A673 (cell line): ENCODE results near the gene PKP1. TPM values are rescaled to one million over a fixed set of nuclear protein-coding genes. Genes with fewer than 3 reads are reported as not detected.

Source experiments
- BruUV-seq: library from RNA; stranded (reverse); fragments of 400-500 nt; replicated peaks from 2 replicates; lab custom pipeline; 2021; lab: Mats Ljungman, UMichigan
- CTCF ChIA-PET: fragments of 300-600 bp; sonication (Branson Sonifier 250); formaldehyde crosslinking; loops from one replicate; lab custom pipeline; 2022; ENCODE audit warnings: antibody characterized with exemption; lab: Charles Lee
- POLR2A ChIA-PET: fragments of 300-600 bp; sonication (Branson Sonifier 250); formaldehyde crosslinking; loops from one replicate; lab custom pipeline; 2022; ENCODE audit warnings: antibody characterized with exemption; ENCODE audit not compliant: low non-redundant PET; lab: Charles Lee
- DNase-seq: peaks from one replicate; pipeline ENCODE4 v3.0.0-alpha.2; 2015; ENCODE audit warnings: low spot score
- H3K27ac ChIP-seq: fragments of 200-600 bp; sonication (generic); 2 replicates; pipeline ENCODE4 v1.5.1; 2016; ENCODE audit warnings: mixed run types, low read depth, mild to moderate bottlenecking, mixed read lengths, antibody characterized with exemption, low read length; ENCODE audit not compliant: poor library complexity, severe bottlenecking
- H3K27me3 ChIP-seq: fragments of 200-600 bp; sonication (generic); replicated peaks from 2 replicates; pipeline ENCODE4 v1.6.1; 2017; ENCODE audit warnings: mixed run types, low read depth, mild to moderate bottlenecking, mixed read lengths, antibody characterized with exemption, low read length; ENCODE audit not compliant: insufficient read depth, poor library complexity
- H3K36me3 ChIP-seq: fragments of 200-600 bp; sonication (generic); 2 replicates; pipeline ENCODE4 v1.6.1; 2016; ENCODE audit warnings: mixed run types, mild to moderate bottlenecking, mixed read lengths, antibody characterized with exemption, low read length; ENCODE audit not compliant: insufficient read depth, poor library complexity, severe bottlenecking
- H3K4me1 ChIP-seq: fragments of 200-600 bp; sonication (generic); 2 replicates; pipeline ENCODE4 v1.6.1; 2017; ENCODE audit warnings: mixed run types, mild to moderate bottlenecking, mixed read lengths, antibody characterized with exemption, low read length; ENCODE audit not compliant: insufficient read depth, poor library complexity, severe bottlenecking
- H3K4me3 ChIP-seq: fragments of 200-600 bp; sonication (generic); 2 replicates; pipeline ENCODE4 v1.5.1; 2016; ENCODE audit warnings: low read depth, mixed run types, mild to moderate bottlenecking, mixed read lengths, low read length; ENCODE audit not compliant: poor library complexity, severe bottlenecking
- H3K9me3 ChIP-seq: fragments of 200-600 bp; sonication (generic); 2 replicates; pipeline ENCODE4 v1.6.1; 2016; ENCODE audit warnings: mixed run types, low read depth, mild to moderate bottlenecking, mixed read lengths, antibody characterized with exemption, low read length; ENCODE audit not compliant: poor library complexity, severe bottlenecking
- EZH2 ChIP-seq: fragments of 200-600 bp; sonication (generic); IDR thresholded peaks from 2 replicates; pipeline ENCODE4 v1.6.1; 2017; ENCODE audit warnings: borderline replicate concordance, low read depth, mild to moderate bottlenecking, mixed read lengths, antibody characterized with exemption, low read length; ENCODE audit not compliant: poor library complexity, severe bottlenecking
- intact Hi-C: fragments of 100-400 bp; cut with micrococcal nuclease; formaldehyde crosslinking; loops from one replicate; pipeline ENCODE4 v1.10.0; 2022; ENCODE audit not compliant: unreplicated experiment
- total RNA-seq: library from RNA; stranded (reverse); gene quantifications from 2 replicates; pipeline ENCODE4 v1.2.3, GENCODE V29; 2021
- TF ChIP-seq, protein P1 (sequence below): fragments of 300-800, 200-600 bp; sonication (generic); conservative IDR thresholded peaks from 2 replicates; pipeline ENCODE4 v1.5.1; 2017; ENCODE audit warnings: low read depth, mild to moderate bottlenecking, antibody characterized with exemption, low read length, moderate library complexity, mixed read lengths

Gene PKP1
- total RNA-seq, 1 experiment from 2014 or later = 535 TPM

DNA sequence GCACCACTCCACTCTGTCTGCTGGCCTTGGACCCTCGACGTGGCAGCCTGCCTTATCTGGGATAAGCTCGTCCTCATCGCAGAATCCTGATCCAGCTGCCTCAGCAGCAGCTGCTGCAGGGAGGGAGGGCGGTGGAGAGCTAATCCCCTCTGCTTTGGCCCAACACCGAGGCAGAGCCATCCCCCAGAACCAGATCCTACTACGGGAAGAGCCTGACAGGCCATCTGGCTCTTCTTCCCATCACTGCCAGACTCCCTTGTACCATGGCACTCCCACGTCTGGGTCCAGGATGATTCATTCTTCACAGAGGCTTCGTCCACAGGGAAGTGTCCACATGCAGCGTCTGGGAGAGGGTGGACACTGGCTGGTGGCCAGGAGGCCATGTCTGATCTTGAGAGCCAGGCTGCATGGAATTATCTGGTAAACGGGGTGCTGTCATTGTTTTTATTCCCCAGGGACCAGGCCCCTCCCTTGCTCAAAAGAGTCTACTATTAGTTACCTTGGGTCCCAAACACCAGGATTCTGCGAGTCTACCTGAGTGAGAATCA, 14.6 kb upstream of the PKP1 start:
- intact Hi-C loops = loop anchor here (1.0 to 5.0 kb wide), 3 partner anchors 15 to 1586 kb away; partner anchors contain the start of gene PKP1
- Histone ChIP-seq H3K27me3 (no peaks in the 10 kb centered on the region), H3K4me3 (no peak overlapping the region), H3K36me3 (no peaks in the 10 kb centered on the region), H3K4me1 (peaks cover 83% of the 10 kb centered on the region), H3K9me3 (no peaks in the 10 kb centered on the region), H3K27ac (peak overlapping the region; percentile 99)
- peak; percentile 74 for DNase-seq
- POLR2A ChIA-PET = interaction anchor here (0.7 to 1.9 kb wide), 2 partner anchors 14 to 18 kb away, joined by 3 to 9 read pairs; partner anchors contain the start of gene PKP1
- no peak for TF ChIP-seq EZH2
- TF ChIP-seq, protein P1, sequence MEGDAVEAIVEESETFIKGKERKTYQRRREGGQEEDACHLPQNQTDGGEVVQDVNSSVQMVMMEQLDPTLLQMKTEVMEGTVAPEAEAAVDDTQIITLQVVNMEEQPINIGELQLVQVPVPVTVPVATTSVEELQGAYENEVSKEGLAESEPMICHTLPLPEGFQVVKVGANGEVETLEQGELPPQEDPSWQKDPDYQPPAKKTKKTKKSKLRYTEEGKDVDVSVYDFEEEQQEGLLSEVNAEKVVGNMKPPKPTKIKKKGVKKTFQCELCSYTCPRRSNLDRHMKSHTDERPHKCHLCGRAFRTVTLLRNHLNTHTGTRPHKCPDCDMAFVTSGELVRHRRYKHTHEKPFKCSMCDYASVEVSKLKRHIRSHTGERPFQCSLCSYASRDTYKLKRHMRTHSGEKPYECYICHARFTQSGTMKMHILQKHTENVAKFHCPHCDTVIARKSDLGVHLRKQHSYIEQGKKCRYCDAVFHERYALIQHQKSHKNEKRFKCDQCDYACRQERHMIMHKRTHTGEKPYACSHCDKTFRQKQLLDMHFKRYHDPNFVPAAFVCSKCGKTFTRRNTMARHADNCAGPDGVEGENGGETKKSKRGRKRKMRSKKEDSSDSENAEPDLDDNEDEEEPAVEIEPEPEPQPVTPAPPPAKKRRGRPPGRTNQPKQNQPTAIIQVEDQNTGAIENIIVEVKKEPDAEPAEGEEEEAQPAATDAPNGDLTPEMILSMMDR = no peak
- no TSS peak for BruUV-seq
- CTCF ChIA-PET = no interaction called here

DNA sequence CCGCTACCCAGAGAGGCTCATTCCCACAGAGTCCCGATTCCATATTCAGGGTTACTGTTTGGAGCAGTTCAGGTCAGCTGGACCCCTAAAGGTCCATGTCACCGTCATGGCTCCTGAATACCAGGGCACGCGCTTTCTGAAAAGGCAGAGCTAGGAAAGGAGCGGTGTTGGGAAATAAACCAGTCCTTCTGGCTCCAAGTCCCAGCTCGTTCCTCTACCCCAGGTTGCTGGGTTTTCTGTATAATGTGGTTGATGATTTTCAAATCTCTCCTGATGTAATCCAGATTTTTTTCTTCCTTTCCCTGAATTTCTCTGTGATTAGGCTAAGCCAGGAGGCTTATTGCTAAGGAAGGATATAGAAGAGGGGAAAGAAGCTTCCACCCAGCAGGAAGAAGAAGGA, 14.0 kb upstream of the PKP1 start:
- Histone ChIP-seq H3K4me3 (no peak overlapping the region), H3K27me3 (no peaks in the 10 kb centered on the region), H3K4me1 (peaks cover 77% of the 10 kb centered on the region), H3K36me3 (no peaks in the 10 kb centered on the region), H3K27ac (peak overlapping the region; percentile 99), H3K9me3 (no peaks in the 10 kb centered on the region)
- no peak for DNase-seq
- intact Hi-C loops = loop anchor here (5.0 kb wide), 2 partner anchors 78 to 1587 kb away; no protein-coding TSS in a partner anchor
- BruUV-seq = no TSS peak
- CTCF ChIA-PET = no interaction called here
- TF ChIP-seq, protein P1 = no peak
- no peak for TF ChIP-seq EZH2
- POLR2A ChIA-PET = interaction anchor here (0.7 to 1.9 kb wide), 2 partner anchors 14 to 17 kb away, joined by 3 to 9 read pairs; partner anchors contain the start of gene PKP1

DNA sequence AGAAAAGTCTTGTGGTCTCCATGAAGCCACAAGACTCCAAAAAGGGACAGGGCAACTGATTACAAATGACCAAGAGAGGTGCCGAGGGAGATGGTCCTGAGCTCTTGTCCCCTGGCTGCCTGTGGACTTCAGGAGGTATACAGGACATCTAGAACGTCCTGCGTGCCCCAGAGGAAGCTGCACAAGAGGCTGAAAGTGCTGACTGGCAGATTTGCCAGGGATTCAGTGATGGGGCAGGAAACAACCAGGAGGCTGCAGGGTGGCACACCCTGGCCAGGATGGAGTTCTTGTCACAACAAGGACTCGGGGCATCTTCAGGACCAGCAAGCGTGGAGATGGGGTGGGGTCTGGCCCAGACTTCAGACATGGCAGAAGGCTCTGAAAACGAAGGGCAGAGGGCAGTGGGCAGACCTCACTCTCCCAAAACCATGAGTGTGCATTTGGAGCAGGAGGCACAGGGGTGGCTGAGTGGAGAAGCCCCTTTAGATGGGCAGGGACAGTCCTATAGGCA, 13.4 kb upstream of the PKP1 start:
- H3K36me3 ChIP-seq = no peaks in the 10 kb centered on the region
- H3K9me3 ChIP-seq = no peaks in the 10 kb centered on the region
- no peak overlapping the region for H3K4me3 ChIP-seq
- peaks cover 73% of the 10 kb centered on the region for H3K4me1 ChIP-seq
- TF ChIP-seq, protein P1 = no peak
- TF ChIP-seq EZH2 = no peak
- H3K27ac ChIP-seq = peak overlapping the region; percentile 99
- intact Hi-C loops = loop anchor here (5.0 kb wide), 2 partner anchors 77 to 1588 kb away; no protein-coding TSS in a partner anchor
- ChIA-PET POLR2A (interaction anchor here (1.9 kb wide), 1 partner anchor 13 kb away, joined by 9 read pairs; the partner anchor contains the start of gene PKP1), CTCF (no interaction called here)
- no TSS peak for BruUV-seq
- H3K27me3 ChIP-seq = no peaks in the 10 kb centered on the region
- no peak for DNase-seq
